Subcutaneous adipose tissue (tissue), 4 donors: ENCODE results near the gene FAT4. TPM values are rescaled to one million over a fixed set of nuclear protein-coding genes. Genes with fewer than 3 reads are reported as not detected.

Source experiments
- total RNA-seq, 4 donors: library from RNA; depleted of rRNA; stranded (reverse); fragments of >200 nt; gene quantifications; one replicate each; pipeline ENCODE4 v1.1.0, GENCODE V29; 2016
- TF ChIP-seq, protein P1 (sequence below): fragments of 450-650 bp; IDR thresholded peaks from one replicate; pipeline ENCODE4 v1.5.1; 2016; ENCODE audit warnings: low read depth, mild to moderate bottlenecking, control low read depth, antibody characterized with exemption, moderate library complexity

The FAT4 gene
- total RNA-seq, 4 donors from 2014 or later, result 17.8 to 27.5 (median 21.8) TPM

- TF ChIP-seq, protein P1, sequence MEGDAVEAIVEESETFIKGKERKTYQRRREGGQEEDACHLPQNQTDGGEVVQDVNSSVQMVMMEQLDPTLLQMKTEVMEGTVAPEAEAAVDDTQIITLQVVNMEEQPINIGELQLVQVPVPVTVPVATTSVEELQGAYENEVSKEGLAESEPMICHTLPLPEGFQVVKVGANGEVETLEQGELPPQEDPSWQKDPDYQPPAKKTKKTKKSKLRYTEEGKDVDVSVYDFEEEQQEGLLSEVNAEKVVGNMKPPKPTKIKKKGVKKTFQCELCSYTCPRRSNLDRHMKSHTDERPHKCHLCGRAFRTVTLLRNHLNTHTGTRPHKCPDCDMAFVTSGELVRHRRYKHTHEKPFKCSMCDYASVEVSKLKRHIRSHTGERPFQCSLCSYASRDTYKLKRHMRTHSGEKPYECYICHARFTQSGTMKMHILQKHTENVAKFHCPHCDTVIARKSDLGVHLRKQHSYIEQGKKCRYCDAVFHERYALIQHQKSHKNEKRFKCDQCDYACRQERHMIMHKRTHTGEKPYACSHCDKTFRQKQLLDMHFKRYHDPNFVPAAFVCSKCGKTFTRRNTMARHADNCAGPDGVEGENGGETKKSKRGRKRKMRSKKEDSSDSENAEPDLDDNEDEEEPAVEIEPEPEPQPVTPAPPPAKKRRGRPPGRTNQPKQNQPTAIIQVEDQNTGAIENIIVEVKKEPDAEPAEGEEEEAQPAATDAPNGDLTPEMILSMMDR, result no peak
Observed at GRCh38 chr4:125338814-125339213, 24.1 kb downstream of the FAT4 start.

DNA sequence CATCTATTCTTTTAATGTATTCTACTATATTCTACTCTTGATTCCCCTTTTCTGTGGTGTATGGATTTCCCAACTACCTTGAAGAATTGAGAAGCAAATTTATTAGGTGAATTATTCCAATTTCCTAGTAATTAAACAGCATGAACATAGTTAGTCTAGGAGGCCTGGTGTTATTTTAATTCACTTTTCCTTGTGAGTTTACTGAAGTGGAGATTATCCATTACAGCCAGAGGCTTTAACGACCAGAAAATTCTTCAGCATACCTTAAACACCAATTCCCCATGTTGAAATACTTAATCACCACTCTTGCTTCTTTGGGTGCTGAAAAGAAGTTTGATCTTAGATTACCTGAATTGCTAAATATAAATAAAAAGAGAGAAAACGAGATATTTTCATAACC, 29.4 kb downstream of the FAT4 start:
- TF ChIP-seq, protein P1, result no peak

GRCh38 chr4:125346616-125347015, 31.9 kb downstream of the FAT4 start:
- TF ChIP-seq, protein P1, result no peak

DNA sequence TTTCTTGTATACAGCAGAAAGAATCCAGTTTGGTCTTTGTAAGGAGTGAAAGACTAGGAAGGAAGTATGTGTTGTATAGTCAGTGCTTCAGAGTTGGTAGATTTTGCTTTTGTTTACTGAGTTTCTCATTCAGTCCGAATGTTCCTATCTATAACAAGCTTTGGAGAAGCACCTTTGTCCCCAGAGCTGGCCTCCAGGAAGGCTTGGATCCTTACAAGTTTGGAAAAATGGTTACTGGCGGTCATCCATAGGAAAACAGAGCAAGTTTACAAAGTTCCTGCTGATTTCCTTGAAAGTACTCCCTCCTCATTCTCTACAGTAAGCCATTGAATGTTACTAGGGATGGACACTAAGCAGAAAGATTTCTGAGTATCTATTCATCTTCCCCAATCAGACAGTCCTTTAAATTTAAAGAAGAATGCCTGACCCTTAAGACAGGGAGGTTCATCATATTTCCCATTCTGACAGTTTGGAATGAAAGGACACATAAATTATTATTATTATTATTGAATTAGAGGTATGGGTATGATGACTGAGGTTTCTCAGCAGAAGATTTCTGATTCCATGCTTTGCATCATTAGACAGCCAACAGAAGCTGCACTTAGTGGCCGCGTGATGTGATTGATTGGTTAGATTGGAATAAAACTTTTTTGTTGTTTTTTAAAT, 35.8 kb downstream of the FAT4 start:
- TF ChIP-seq, protein P1, result no peak

GRCh38 chr4:125352521-125352920, 37.8 kb downstream of the FAT4 start:
- TF ChIP-seq, protein P1, result no peak

GRCh38 chr4:125353131-125353530, 38.4 kb downstream of the FAT4 start:
- TF ChIP-seq, protein P1, result no peak

DNA sequence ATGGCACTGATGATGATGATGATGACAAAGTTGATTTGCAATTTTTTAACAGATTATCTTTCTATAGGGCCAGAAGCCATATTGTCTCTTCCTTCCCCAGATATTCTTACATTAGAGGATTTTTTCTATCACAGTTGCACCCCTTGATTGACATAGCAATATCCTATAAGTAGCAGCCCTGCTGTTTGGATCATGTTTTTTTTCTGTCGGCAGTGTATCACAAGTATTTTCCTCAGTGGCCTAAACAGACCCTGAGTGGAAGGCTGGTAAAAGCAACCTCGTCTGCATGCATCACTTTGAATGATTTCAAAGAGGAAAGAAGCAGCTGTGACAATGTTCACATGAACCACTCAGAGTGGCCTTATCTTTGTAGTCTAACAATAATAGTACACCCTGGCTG, 41.0 kb downstream of the FAT4 start:
- TF ChIP-seq, protein P1, result no peak
